ENCODE data around the gene CD36.

DNA sequence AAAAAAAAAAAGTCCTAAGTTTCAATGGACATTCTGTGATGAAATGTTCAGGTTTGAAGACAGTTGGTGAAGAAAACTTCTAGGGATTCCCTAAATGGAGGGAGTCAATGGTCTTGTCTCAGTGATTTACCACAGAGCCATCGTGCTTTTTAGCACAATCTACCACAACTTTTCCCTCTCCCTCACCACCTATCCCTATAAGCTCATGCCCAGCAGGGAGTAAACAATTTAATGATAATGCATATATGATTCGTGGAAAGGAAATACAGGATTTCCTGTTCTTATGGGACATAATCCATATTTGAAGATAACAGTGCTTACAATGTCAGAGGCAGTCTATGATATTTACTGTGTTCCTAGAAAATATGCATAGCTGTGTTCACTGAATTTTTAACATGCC is 38.4 kb upstream of the CD36 start:
- TF ChIP-seq, protein P1, sequence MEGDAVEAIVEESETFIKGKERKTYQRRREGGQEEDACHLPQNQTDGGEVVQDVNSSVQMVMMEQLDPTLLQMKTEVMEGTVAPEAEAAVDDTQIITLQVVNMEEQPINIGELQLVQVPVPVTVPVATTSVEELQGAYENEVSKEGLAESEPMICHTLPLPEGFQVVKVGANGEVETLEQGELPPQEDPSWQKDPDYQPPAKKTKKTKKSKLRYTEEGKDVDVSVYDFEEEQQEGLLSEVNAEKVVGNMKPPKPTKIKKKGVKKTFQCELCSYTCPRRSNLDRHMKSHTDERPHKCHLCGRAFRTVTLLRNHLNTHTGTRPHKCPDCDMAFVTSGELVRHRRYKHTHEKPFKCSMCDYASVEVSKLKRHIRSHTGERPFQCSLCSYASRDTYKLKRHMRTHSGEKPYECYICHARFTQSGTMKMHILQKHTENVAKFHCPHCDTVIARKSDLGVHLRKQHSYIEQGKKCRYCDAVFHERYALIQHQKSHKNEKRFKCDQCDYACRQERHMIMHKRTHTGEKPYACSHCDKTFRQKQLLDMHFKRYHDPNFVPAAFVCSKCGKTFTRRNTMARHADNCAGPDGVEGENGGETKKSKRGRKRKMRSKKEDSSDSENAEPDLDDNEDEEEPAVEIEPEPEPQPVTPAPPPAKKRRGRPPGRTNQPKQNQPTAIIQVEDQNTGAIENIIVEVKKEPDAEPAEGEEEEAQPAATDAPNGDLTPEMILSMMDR (conservative IDR thresholded peaks at IDR 0.05; ENCODE audit: low read depth in 2 of 2): no peak
- no peak for TF ChIP-seq EZH2 (IDR thresholded peaks at IDR 0.05; ENCODE audit: low read depth, unreplicated experiment)
- TF ChIP-seq, protein P2, sequence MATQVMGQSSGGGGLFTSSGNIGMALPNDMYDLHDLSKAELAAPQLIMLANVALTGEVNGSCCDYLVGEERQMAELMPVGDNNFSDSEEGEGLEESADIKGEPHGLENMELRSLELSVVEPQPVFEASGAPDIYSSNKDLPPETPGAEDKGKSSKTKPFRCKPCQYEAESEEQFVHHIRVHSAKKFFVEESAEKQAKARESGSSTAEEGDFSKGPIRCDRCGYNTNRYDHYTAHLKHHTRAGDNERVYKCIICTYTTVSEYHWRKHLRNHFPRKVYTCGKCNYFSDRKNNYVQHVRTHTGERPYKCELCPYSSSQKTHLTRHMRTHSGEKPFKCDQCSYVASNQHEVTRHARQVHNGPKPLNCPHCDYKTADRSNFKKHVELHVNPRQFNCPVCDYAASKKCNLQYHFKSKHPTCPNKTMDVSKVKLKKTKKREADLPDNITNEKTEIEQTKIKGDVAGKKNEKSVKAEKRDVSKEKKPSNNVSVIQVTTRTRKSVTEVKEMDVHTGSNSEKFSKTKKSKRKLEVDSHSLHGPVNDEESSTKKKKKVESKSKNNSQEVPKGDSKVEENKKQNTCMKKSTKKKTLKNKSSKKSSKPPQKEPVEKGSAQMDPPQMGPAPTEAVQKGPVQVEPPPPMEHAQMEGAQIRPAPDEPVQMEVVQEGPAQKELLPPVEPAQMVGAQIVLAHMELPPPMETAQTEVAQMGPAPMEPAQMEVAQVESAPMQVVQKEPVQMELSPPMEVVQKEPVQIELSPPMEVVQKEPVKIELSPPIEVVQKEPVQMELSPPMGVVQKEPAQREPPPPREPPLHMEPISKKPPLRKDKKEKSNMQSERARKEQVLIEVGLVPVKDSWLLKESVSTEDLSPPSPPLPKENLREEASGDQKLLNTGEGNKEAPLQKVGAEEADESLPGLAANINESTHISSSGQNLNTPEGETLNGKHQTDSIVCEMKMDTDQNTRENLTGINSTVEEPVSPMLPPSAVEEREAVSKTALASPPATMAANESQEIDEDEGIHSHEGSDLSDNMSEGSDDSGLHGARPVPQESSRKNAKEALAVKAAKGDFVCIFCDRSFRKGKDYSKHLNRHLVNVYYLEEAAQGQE (IDR thresholded peaks at IDR 0.05; ENCODE audit: unreplicated experiment): no peak
- TF ChIP-seq POLR2AphosphoS5 (IDR thresholded peaks at IDR 0.05; ENCODE audit: low read depth): no peak
- TF ChIP-seq JUNB (IDR thresholded peaks at IDR 0.05; ENCODE audit: unreplicated experiment): no peak
- TF ChIP-seq, protein P3, sequence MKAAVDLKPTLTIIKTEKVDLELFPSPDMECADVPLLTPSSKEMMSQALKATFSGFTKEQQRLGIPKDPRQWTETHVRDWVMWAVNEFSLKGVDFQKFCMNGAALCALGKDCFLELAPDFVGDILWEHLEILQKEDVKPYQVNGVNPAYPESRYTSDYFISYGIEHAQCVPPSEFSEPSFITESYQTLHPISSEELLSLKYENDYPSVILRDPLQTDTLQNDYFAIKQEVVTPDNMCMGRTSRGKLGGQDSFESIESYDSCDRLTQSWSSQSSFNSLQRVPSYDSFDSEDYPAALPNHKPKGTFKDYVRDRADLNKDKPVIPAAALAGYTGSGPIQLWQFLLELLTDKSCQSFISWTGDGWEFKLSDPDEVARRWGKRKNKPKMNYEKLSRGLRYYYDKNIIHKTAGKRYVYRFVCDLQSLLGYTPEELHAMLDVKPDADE (IDR thresholded peaks at IDR 0.05): no peak
- TF ChIP-seq NANOG (IDR thresholded peaks at IDR 0.05; ENCODE audit: borderline replicate concordance): no peak
- no peak for TF ChIP-seq CREB1 (CRISPR knock-in tag; IDR thresholded peaks at IDR 0.05; ENCODE audit: low read depth)
- no peak for TF ChIP-seq ZNF331 (CRISPR knock-in tag; IDR thresholded peaks at IDR 0.05; ENCODE audit: low read depth)
- TF ChIP-seq EZH2phosphoT487 (IDR thresholded peaks at IDR 0.05; ENCODE audit: unreplicated experiment): no peak
- no peak for TF ChIP-seq STAT1 (IDR thresholded peaks at IDR 0.05; ENCODE audit: unreplicated experiment)
- no peak for TF ChIP-seq ZNF114 (CRISPR knock-in tag; IDR thresholded peaks at IDR 0.05)
- TF ChIP-seq, protein P4, sequence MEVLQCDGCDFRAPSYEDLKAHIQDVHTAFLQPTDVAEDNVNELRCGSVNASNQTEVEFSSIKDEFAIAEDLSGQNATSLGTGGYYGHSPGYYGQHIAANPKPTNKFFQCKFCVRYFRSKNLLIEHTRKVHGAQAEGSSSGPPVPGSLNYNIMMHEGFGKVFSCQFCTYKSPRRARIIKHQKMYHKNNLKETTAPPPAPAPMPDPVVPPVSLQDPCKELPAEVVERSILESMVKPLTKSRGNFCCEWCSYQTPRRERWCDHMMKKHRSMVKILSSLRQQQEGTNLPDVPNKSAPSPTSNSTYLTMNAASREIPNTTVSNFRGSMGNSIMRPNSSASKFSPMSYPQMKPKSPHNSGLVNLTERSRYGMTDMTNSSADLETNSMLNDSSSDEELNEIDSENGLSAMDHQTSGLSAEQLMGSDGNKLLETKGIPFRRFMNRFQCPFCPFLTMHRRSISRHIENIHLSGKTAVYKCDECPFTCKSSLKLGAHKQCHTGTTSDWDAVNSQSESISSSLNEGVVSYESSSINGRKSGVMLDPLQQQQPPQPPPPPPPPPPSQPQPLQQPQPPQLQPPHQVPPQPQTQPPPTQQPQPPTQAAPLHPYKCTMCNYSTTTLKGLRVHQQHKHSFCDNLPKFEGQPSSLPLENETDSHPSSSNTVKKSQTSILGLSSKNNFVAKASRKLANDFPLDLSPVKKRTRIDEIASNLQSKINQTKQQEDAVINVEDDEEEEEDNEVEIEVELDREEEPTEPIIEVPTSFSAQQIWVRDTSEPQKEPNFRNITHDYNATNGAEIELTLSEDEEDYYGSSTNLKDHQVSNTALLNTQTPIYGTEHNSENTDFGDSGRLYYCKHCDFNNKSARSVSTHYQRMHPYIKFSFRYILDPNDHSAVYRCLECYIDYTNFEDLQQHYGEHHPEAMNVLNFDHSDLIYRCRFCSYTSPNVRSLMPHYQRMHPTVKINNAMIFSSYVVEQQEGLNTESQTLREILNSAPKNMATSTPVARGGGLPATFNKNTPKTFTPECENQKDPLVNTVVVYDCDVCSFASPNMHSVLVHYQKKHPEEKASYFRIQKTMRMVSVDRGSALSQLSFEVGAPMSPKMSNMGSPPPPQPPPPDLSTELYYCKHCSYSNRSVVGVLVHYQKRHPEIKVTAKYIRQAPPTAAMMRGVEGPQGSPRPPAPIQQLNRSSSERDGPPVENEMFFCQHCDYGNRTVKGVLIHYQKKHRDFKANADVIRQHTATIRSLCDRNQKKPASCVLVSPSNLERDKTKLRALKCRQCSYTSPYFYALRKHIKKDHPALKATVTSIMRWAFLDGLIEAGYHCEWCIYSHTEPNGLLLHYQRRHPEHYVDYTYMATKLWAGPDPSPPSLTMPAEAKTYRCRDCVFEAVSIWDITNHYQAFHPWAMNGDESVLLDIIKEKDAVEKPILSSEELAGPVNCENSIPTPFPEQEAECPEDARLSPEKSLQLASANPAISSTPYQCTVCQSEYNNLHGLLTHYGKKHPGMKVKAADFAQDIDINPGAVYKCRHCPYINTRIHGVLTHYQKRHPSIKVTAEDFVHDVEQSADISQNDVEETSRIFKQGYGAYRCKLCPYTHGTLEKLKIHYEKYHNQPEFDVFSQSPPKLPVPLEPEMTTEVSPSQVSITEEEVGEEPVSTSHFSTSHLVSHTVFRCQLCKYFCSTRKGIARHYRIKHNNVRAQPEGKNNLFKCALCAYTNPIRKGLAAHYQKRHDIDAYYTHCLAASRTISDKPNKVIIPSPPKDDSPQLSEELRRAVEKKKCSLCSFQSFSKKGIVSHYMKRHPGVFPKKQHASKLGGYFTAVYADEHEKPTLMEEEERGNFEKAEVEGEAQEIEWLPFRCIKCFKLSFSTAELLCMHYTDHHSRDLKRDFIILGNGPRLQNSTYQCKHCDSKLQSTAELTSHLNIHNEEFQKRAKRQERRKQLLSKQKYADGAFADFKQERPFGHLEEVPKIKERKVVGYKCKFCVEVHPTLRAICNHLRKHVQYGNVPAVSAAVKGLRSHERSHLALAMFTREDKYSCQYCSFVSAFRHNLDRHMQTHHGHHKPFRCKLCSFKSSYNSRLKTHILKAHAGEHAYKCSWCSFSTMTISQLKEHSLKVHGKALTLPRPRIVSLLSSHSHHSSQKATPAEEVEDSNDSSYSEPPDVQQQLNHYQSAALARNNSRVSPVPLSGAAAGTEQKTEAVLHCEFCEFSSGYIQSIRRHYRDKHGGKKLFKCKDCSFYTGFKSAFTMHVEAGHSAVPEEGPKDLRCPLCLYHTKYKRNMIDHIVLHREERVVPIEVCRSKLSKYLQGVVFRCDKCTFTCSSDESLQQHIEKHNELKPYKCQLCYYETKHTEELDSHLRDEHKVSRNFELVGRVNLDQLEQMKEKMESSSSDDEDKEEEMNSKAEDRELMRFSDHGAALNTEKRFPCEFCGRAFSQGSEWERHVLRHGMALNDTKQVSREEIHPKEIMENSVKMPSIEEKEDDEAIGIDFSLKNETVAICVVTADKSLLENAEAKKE (CRISPR knock-in tag; IDR thresholded peaks at IDR 0.05): no peak
